GM18907 (cell line): ENCODE data around the gene SND1.

ENCODE experiments used
- ATAC-seq: cut with Tn5 transposase; IDR thresholded peaks from one replicate; pipeline ENCODE4 v1.9.1; 2021; ENCODE audit warnings: mild to moderate bottlenecking, moderate library complexity; ENCODE audit not compliant: unreplicated experiment

Gene SND1

GRCh38 chr7:127718340-127718679, 66.3 kb downstream of the SND1 start:
- ATAC-seq: no peak

- no peak for ATAC-seq
Measured at GRCh38 chr7:127726476-127726875, 74.5 kb downstream of the SND1 start.

GRCh38 chr7:127730658-127731276, 78.8 kb downstream of the SND1 start:
- ATAC-seq: no peak

- no peak for ATAC-seq
Measured at GRCh38 chr7:127731431-127732080, 79.6 kb downstream of the SND1 start.

- no peak for ATAC-seq
Measured at GRCh38 chr7:127732306-127732705, 80.3 kb downstream of the SND1 start.

- ATAC-seq: no peak
Measured at GRCh38 chr7:127733986-127734385, 82.0 kb downstream of the SND1 start.

- no peak for ATAC-seq
Measured at GRCh38 chr7:127736511-127736910, 84.5 kb downstream of the SND1 start.

- no peak for ATAC-seq
Measured at GRCh38 chr7:127738859-127739258, 86.9 kb downstream of the SND1 start.

GRCh38 chr7:127741764-127742375, 89.9 kb downstream of the SND1 start:
- ATAC-seq: no peak

GRCh38 chr7:127745445-127745844, 93.5 kb downstream of the SND1 start:
- peak; percentile 56 for ATAC-seq

GRCh38 chr7:127751062-127751461, 99.1 kb downstream of the SND1 start:
- no peak for ATAC-seq

- no peak for ATAC-seq
Measured at GRCh38 chr7:127751490-127752448, 99.8 kb downstream of the SND1 start.

GRCh38 chr7:127752829-127753228, 100.8 kb downstream of the SND1 start:
- no peak for ATAC-seq

- ATAC-seq: no peak
Measured at GRCh38 chr7:127754457-127754856, 102.5 kb downstream of the SND1 start.

- no peak for ATAC-seq
Measured at GRCh38 chr7:127755521-127755920, 103.5 kb downstream of the SND1 start.

GRCh38 chr7:127755965-127756364, 104.0 kb downstream of the SND1 start:
- no peak for ATAC-seq

- ATAC-seq: no peak
Measured at GRCh38 chr7:127758105-127758504, 106.1 kb downstream of the SND1 start.

GRCh38 chr7:127758845-127759244, 106.9 kb downstream of the SND1 start:
- no peak for ATAC-seq

GRCh38 chr7:127759945-127760421, 108.0 kb downstream of the SND1 start:
- no peak for ATAC-seq

GRCh38 chr7:127760436-127761031, 108.5 kb downstream of the SND1 start:
- ATAC-seq: no peak

- no peak for ATAC-seq
Measured at GRCh38 chr7:127761196-127761595, 109.2 kb downstream of the SND1 start.
